ENCODE measurements around the gene ANKRD27.

The ANKRD27 gene

GRCh38 chr19:32570081-32570785 is 104.7 kb downstream of the ANKRD27 start:
- peak overlapping the region; percentile 38 for H3K4me3 ChIP-seq (ENCODE audit: low read depth, low read length)
- DNase-seq (ENCODE audit: low read depth): peak; percentile 28
- TF ChIP-seq CTCF (IDR thresholded peaks at IDR 0.05; ENCODE audit: control insufficient read depth, extremely low read depth, insufficient read depth): peak; percentile 83

- DNase-seq (ENCODE audit: low read depth): no peak
- TF ChIP-seq CTCF (IDR thresholded peaks at IDR 0.05; ENCODE audit: control insufficient read depth, extremely low read depth, insufficient read depth): no peak
- no peak overlapping the region for H3K4me3 ChIP-seq (ENCODE audit: low read depth, low read length)
Observed at GRCh38 chr19:32567486-32567885, 107.5 kb downstream of the ANKRD27 start.

GRCh38 chr19:32566246-32566830 is 108.6 kb downstream of the ANKRD27 start:
- no peak for TF ChIP-seq CTCF (IDR thresholded peaks at IDR 0.05; ENCODE audit: control insufficient read depth, extremely low read depth, insufficient read depth)
- no peak for DNase-seq (ENCODE audit: low read depth)
- H3K4me3 ChIP-seq (ENCODE audit: low read depth, low read length): no peak overlapping the region

GRCh38 chr19:32563761-32564160 is 111.2 kb downstream of the ANKRD27 start:
- no peak for TF ChIP-seq CTCF (IDR thresholded peaks at IDR 0.05; ENCODE audit: control insufficient read depth, extremely low read depth, insufficient read depth)
- no peak for DNase-seq (ENCODE audit: low read depth)
- H3K4me3 ChIP-seq (ENCODE audit: low read depth, low read length): no peak overlapping the region

- no peak overlapping the region for H3K4me3 ChIP-seq (ENCODE audit: low read depth, low read length)
- DNase-seq (ENCODE audit: low read depth): no peak
- TF ChIP-seq CTCF (IDR thresholded peaks at IDR 0.05; ENCODE audit: control insufficient read depth, extremely low read depth, insufficient read depth): no peak
Observed at GRCh38 chr19:32558607-32559228, 116.3 kb downstream of the ANKRD27 start.

- DNase-seq (ENCODE audit: low read depth): no peak
- no peak overlapping the region for H3K4me3 ChIP-seq (ENCODE audit: low read depth, low read length)
- TF ChIP-seq CTCF (IDR thresholded peaks at IDR 0.05; ENCODE audit: control insufficient read depth, extremely low read depth, insufficient read depth): no peak
Observed at GRCh38 chr19:32555786-32556185, 119.2 kb downstream of the ANKRD27 start.

Measured in LNCaP clone FGC (cell line).